ENCODE results near the gene CCR4. TPM values are rescaled to one million over a fixed set of nuclear protein-coding genes. Genes with fewer than 3 reads are reported as not detected.

CCR4 gene
- total RNA-seq, 1 experiment from 2014 or later = not detected

DNA sequence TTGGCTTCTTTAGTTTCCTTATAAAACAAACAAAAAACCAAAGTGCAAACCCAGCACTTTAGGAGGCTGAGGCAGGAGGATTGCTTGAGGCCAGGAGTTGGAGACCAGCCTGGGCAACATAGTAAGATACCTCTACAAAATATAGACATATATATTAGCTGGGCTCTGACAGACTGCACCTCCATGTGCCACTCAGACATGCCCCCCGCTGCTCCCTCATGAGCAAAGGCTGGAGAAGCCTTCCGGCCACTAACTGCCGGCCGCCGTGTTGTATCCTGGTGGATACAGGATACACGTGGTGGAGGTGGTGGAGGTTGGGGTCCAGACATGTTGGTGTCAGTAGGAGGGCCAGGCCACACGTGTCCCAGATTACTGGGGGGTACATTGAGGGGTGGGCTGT, 29.4 kb upstream of the CCR4 start:
- no peaks in the 10 kb centered on the region for H4K20me1 ChIP-seq (ENCODE audit: insufficient read depth)
- no peak overlapping the region for H3K27ac ChIP-seq (ENCODE audit: low read depth, low read length)
- POLR2A ChIA-PET = no interaction called here
- no peak overlapping the region for H3K4me3 ChIP-seq (replicated peaks in 1 of 2; ENCODE audit: low read depth in 1 of 2, low read length in 2 of 2)
- CTCF ChIA-PET = no interaction called here
- H2AFZ ChIP-seq (ENCODE audit: low read depth, low read length, poor library complexity, severe bottlenecking) = no peak overlapping the region
- no peak overlapping the region for H3K4me2 ChIP-seq (ENCODE audit: low read length)
- TF ChIP-seq JUND (IDR thresholded peaks at IDR 0.05) (no peak), CTCF (IDR thresholded peaks at IDR 0.05 in 2 of 3, conservative IDR thresholded peaks at IDR 0.05 in 1 of 3; ENCODE audit: borderline replicate concordance in 1 of 3, insufficient read depth in 1 of 3, low read depth in 2 of 3, low read length in 2 of 3) (no peak), POLR2AphosphoS5 (IDR thresholded peaks at IDR 0.05; ENCODE audit: low read depth, low read length) (no peak), ZNF274 (IDR thresholded peaks at IDR 0.05; ENCODE audit: low read depth, low read length) (no peak), CEBPB (IDR thresholded peaks at IDR 0.05; ENCODE audit: low read depth) (no peak), ELF1 (IDR thresholded peaks at IDR 0.05; ENCODE audit: borderline replicate concordance, low read depth) (no peak), EGR1 (IDR thresholded peaks at IDR 0.05; ENCODE audit: low read depth) (no peak), RAD21 (IDR thresholded peaks at IDR 0.05; ENCODE audit: low read depth) (no peak), FOSL1 (IDR thresholded peaks at IDR 0.05; ENCODE audit: low read depth) (no peak), CBX3 (IDR thresholded peaks at IDR 0.05; ENCODE audit: low read depth) (no peak), SRF (IDR thresholded peaks at IDR 0.05; ENCODE audit: low read depth) (no peak), EZH2phosphoT487 (IDR thresholded peaks at IDR 0.05; ENCODE audit: borderline replicate concordance) (no peak)
- TF ChIP-seq, protein P1, sequence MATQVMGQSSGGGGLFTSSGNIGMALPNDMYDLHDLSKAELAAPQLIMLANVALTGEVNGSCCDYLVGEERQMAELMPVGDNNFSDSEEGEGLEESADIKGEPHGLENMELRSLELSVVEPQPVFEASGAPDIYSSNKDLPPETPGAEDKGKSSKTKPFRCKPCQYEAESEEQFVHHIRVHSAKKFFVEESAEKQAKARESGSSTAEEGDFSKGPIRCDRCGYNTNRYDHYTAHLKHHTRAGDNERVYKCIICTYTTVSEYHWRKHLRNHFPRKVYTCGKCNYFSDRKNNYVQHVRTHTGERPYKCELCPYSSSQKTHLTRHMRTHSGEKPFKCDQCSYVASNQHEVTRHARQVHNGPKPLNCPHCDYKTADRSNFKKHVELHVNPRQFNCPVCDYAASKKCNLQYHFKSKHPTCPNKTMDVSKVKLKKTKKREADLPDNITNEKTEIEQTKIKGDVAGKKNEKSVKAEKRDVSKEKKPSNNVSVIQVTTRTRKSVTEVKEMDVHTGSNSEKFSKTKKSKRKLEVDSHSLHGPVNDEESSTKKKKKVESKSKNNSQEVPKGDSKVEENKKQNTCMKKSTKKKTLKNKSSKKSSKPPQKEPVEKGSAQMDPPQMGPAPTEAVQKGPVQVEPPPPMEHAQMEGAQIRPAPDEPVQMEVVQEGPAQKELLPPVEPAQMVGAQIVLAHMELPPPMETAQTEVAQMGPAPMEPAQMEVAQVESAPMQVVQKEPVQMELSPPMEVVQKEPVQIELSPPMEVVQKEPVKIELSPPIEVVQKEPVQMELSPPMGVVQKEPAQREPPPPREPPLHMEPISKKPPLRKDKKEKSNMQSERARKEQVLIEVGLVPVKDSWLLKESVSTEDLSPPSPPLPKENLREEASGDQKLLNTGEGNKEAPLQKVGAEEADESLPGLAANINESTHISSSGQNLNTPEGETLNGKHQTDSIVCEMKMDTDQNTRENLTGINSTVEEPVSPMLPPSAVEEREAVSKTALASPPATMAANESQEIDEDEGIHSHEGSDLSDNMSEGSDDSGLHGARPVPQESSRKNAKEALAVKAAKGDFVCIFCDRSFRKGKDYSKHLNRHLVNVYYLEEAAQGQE (IDR thresholded peaks at IDR 0.05; ENCODE audit: low read depth) = no peak
- TF ChIP-seq, protein P2, sequence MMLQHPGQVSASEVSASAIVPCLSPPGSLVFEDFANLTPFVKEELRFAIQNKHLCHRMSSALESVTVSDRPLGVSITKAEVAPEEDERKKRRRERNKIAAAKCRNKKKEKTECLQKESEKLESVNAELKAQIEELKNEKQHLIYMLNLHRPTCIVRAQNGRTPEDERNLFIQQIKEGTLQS (IDR thresholded peaks at IDR 0.05) = no peak
- no peaks in the 10 kb centered on the region for H3K9me3 ChIP-seq (ENCODE audit: control insufficient read depth in 1 of 2, insufficient read depth in 1 of 2, low read depth in 1 of 2, low read length in 2 of 2)
- RAD21 ChIA-PET (ENCODE audit: low non-redundant PET in 1 of 2, low total read pairs in 2 of 2, uncharacterized antibody in 2 of 2, unreplicated experiment in 2 of 2) = no interaction called here
- H3K27me3 ChIP-seq (ENCODE audit: insufficient read depth, low read length) = no peaks in the 10 kb centered on the region
- no peaks in the 10 kb centered on the region for H3K79me2 ChIP-seq (ENCODE audit: insufficient read depth, low read length)
- H3K9ac ChIP-seq (ENCODE audit: low read length) = no peak overlapping the region
- BruUV-seq (replicated peaks) = no TSS peak
- no peaks in the 10 kb centered on the region for H3K9me2 ChIP-seq (ENCODE audit: insufficient read depth)
- no peaks in the 10 kb centered on the region for H3K4me1 ChIP-seq (ENCODE audit: control insufficient read depth in 1 of 2, insufficient read depth in 2 of 2, low read length in 2 of 2)
- no peaks in the 10 kb centered on the region for H3K36me3 ChIP-seq (ENCODE audit: control insufficient read depth in 1 of 2, insufficient read depth in 2 of 2, low read length in 2 of 2)
- intact Hi-C loops (cut with micrococcal nuclease) = no loop called here
- ATAC-seq = no peak
- DNase-seq (ENCODE audit: low read depth, low spot score) = no peak

Measured in HCT116 (cell line).